Caki2 (cell line): ENCODE results near the gene BAG5. TPM values are rescaled to one million over a fixed set of nuclear protein-coding genes. Genes with fewer than 3 reads are reported as not detected.

Experiments
- DNase-seq: peaks from one replicate; pipeline ENCODE4 v3.0.0-alpha.2; 2015; ENCODE audit warnings: low read depth
- in situ Hi-C: cut with HindIII; loops from 2 replicates; pipeline ENCODE4 v1.10.0; 2016; ENCODE audit warnings: low sequenced_read_pairs, low pct_unique_long_range_greater_than_20kb, mixed read lengths
- total RNA-seq: library from RNA; depleted of rRNA; stranded (reverse); fragments of >200 nt; shearing (Covaris generic); gene quantifications from 2 replicates; pipeline ENCODE4 v1.2.3, GENCODE V29; 2014; ENCODE audit warnings: low replicate concordance

BAG5 gene
- total RNA-seq, 1 experiment from 2014 or later = 4.4 TPM

DNA sequence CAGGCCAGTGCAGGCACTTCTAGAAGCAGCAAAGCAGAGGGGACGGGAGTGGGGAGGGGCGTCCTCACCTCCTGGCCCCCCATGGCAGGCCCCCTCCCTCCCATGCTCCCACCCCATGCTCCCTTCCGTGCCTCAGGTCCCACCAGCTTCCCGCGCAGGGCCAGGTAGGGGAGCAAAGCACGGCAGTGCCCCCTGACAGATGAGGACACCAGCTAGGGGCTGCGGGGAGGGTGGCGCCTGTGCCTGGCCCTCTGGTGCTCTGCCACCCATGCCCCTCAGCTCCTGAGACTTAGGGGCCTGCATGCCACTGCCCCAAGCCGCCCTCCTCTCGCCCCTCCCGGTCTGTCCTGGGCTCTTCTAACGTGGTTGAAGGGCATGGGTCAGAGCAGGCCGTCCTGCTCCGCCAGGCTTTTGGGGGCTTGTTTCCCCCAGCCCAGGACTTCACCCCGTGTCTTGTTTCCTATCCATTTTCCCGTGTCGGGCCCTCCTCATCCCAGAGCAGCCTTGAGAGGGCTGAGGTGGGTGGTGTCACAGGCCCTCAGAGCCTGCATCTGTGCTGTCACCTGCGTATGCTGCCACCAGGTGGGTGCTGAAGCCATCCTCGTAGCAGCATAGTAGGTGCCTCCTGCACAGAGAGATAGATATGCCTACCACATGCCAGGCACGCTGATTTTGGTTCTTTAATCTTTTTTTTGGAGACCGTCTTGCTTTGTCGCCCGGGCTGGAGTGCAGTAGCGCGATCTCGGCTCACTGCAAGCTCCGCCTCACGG is 23.2 kb downstream of the BAG5 start:
- no peak for DNase-seq
- in situ Hi-C loops = no loop called here

DNA sequence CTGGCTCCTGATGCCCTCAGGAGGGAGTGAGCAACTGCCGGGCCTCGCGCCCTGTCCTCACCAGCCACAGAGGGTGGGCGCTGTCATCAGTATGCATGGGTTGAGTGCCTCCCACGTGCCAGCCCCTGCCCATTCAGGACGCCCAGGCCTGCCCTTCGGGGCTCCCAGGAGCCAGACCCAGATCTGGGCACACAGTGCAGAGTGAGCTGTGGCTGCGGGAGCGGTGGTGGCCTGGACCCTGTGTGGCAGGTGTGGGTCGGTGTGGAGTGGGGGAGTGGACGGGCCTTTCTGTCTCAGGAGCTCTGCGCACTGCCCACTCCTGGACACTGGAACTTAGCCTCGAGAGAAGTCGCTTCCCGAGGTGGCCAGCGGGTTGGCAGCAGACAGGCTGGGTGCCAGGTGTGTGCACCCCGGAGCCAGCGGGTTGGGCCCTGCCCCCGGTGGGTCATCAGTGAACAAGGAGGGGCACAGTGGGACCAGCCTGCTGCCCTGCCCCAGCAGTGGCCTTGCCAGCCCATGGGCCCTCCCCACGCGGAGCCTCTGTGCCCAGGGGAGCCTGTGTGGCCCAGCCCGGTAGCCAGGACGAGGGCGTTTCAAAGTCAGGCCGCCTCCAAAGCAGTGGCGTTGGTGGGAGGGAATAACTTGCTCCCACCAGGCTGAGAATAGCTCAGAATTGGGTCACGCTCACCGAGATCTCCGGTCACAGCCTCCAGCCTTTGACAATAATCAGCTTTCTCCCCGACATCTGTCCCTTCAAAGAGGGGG is 24.0 kb downstream of the BAG5 start:
- in situ Hi-C loops = no loop called here

DNA sequence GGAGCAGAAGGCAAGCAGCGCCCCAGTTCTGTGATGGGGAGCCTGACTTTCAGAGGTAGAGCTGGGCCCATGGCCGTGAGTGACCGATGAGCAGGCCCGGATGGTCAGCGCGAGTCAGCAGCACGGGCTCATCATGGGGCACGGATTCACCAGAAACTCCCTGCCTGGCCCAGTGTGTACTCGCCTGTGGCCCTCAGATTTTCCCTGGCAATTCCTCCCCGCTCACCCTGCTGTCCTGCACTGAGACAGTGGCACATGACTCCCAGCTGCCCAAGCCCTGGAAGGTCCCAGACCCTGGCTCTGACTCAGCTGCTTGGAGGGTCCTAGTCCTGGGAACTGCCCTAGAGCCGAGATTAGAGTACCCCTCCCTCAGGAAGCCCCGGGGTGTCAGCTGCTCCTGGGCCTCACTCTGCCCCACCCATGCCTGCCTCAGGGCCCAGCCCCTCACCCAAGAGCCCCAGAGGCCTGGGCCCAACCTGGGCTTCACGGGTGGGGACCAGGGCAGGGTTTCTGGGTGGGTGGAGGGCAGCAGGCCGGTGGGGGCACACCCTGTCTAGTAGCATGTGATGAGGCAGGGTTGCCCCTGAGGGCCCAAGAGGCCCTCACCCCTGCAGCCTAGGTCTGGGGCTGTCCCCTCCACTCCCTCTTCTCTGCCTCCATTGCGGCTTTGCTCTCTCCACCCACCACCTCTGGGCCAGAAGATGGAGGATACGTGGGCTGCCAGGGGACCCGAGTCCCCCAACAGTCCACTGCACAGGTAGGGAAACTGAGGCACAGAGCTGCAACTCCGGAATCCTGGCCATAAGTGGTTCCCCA is 25.1 kb downstream of the BAG5 start:
- in situ Hi-C loops = no loop called here
- no peak for DNase-seq

More for the DNA sequence above, 24.0 kb downstream of the BAG5 start:
- DNase-seq = no peak

DNA sequence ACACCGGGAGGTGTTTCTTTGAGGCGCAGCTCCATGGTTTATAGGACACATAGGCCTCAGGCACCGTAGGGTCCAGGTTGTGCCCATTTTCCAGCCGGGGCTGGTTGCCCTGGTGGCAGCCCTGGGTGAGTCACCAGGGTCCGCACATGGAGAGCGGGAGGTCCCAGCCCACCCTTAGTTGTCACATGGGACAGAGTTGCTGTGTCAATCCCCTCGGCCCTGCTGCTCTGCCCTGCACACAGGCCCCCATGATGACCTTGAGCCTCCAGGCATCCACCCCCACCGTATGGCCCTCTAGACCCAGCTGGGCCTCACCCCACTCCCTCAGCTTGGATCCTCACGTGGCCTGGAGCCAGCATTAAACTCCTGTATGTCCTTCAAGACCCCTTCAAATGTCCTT is 25.8 kb downstream of the BAG5 start:
- in situ Hi-C loops = no loop called here
- DNase-seq = no peak

DNA sequence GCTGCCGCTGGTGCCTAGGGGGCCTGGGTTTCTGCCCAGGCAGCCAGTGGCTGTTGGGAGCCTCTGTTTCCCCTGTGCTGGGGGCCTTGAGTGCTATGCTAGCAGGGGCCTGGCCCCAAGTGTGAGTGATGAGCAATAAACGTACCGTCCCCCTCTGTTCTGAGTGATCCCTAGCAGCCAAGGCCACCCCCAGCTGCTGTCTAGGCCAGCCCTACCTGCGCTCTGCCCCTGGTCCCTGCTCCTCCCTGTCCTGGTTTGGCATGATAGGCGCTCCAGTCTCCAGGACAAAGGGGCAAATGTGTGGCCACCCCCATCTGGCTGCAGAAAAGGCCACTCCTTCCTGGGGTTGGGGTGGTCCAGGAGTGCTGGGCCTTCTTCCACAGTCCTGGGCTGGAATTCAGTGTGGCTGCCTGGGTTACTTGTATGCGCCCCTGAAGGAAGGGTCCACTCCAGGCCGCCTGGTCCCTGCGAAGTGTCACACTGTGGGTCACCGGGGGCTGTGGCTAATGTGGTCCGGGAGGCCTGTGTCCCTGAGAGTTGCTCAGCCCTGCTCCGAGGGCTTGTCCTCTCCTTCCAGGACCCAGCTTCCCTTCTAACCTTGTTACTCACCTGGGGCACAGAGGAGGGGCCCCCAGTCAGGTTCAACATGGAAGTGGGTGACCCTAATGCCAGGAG is 26.4 kb downstream of the BAG5 start:
- in situ Hi-C loops = no loop called here

DNA sequence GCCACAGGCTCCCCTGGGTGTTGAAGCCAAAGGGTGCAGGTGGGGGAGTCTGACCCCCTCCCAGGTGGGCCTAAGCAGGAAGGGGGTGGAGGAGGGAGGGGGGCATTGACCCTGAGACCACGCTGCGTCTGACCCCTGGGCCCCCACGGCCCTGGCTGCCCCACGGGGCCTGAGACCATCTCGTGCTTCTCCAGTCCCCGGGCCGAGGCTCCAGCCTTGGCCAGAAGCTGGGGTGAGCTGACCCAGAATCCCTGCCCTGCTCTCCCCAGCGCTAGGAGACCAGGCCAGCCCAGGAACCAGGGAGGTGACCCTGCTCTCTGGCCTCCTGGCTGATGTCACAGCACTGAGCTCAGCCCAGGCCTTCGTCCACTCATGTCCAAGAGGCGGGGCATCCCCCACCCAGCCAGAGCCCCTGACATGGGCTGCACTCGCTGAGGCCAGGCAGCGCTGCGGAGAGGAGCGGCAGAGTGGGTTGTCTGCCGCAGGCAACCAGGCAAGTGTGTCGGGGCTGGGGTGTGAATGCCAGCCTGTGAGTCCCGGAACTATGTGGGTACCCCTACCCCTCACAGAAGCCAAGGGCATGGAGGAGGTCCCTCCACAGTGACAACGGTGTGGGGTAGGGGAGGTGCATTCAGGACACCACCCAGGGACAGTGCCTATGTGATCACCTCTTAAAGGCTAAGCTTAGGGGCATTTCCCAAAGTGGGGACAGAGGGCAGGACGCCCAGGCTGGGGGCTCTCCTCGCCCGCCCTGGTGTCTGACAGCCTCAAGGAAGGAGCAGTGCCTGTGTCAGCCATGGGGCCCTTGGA is 27.2 kb downstream of the BAG5 start:
- in situ Hi-C loops = no loop called here
- no peak for DNase-seq

More for the DNA sequence above, 26.4 kb downstream of the BAG5 start:
- DNase-seq = no peak

DNA sequence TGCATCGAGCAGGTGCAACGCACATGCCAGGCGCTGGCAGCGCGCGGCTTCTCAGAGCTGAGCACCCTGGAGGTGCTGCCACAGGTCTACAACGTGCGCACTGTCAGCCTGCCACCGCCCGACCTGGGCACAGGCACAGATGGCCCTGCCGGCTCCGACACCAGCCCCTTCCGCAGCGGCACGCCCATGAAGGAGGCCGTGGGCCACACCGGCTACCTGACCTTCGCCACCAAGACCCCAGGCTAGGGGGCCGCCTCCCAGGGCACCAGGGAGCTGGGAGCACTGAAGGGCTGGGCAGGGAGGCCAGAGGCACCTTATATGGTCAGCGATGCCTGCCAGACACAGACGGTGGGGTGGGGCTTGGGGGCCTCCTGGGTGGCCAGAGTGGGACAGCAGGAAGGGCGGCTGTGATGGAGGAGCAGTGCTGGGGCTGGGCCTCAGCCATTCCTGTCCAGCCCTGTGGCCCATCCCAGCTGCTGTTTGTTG is 27.8 kb downstream of the BAG5 start:
- DNase-seq = no peak
- in situ Hi-C loops = no loop called here

DNA sequence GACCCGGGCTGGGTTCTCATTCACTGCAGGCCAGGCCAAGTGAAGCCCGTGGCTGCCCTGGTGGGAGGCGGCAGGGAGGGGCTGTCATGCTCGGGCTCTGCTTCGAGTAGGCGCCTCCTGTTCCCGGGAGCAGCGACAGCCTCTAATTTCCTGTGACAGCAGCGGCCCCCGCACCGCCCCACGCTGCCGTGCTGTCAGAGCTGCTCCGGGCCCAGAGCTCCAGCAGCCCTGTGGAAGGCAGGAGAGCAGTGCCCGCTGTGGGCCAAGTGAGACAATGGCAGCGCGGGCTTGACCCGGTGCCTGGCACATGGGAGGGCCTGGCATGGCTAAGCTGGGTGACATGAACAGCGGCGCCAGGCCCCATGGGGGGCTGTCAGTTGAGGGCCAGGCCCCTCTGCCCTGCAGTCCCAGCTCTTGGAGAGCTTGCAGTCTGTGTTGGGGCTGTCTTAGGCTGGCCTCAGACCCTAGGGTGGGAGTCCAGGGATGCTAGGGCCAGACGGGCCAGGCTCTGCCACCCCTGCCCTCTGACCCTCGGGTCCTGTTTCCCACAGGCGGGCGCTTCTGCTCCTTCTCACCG is 28.4 kb downstream of the BAG5 start:
- no peak for DNase-seq
- in situ Hi-C loops = no loop called here

DNA sequence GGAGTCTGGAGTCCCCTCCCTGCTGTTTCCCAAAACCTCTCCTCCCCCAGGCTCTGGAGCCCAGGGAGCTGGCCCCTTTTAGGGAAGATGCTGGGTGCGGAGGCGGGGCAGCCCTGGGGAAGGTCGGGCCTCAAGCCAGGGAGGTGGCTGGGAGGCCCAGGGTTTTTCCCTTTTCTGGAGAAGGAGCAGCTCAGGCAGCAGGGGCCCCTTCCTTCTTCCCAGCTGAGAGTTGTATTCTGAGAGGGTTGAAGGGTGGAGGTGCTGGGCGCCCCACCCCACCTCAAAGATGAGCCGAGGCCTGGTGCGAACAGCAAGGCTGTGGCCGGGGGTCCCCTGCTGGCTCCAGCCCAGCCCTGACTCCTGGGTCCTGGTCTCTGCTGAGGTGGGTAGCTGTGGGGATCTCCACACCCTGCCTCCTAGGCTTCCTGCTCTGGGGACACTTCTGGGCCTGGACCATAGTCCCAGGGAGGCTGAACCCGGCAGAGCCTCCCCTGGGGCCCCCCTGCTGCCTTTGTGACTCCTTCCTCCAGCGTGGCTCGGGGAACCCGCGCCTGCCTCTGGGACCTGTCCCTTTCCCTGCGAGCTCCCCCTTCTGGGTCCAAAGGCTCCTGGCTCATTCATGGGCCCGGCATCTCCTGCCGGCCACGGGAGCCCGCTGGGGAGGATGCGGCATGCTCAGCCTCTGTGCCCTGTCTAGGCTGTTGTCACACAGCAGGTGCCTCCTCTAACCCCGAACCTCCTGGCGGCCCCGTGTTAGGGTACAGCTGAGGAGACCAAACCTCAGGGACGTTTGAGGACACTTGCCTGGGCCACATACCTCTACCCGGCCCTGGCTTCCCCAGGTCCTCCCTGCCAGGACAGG is 29.1 kb downstream of the BAG5 start:
- DNase-seq = no peak
- in situ Hi-C loops = no loop called here

DNA sequence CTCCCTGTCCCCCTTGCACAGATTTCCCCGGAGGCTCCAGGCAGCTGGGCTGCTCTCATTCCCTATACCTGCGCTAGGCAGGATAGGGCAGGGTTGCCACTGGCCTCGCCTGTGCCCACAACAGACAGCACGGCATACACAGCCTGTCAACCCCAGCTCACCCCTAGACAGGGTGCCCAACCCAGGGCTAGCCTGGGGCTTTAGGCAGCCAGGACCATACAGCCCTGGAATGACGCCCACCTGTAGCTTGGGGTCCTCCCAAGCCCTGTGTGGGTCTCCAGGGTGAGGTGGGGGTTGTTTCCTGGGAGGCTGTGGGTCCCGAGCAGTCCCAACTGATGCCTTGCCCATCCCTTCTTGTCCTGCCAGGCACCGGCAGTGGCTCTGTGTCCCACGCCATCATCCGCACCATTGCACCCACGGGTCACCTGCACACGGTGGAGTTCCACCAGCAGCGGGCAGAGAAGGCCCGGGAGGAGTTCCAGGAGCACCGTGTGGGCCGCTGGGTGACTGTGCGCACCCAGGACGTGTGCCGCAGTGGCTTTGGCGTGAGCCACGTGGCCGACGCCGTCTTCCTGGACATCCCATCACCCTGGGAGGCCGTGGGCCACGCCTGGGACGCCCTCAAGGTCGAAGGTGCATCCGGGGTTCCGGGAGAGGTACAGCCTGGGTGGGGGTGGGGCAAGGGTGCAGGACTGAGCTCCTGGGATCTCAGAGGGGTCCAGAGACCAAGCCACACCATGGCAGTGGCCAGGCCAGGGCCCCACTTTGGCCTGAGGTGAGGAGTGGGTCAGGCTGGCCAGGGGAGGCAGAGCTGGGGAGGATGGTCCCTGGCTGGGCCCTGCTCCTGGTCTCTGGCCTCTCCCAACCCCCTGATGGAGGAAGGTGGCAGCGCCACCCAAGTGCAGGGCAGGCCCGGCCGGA is 30.0 kb downstream of the BAG5 start:
- no peak for DNase-seq
- in situ Hi-C loops = no loop called here

DNA sequence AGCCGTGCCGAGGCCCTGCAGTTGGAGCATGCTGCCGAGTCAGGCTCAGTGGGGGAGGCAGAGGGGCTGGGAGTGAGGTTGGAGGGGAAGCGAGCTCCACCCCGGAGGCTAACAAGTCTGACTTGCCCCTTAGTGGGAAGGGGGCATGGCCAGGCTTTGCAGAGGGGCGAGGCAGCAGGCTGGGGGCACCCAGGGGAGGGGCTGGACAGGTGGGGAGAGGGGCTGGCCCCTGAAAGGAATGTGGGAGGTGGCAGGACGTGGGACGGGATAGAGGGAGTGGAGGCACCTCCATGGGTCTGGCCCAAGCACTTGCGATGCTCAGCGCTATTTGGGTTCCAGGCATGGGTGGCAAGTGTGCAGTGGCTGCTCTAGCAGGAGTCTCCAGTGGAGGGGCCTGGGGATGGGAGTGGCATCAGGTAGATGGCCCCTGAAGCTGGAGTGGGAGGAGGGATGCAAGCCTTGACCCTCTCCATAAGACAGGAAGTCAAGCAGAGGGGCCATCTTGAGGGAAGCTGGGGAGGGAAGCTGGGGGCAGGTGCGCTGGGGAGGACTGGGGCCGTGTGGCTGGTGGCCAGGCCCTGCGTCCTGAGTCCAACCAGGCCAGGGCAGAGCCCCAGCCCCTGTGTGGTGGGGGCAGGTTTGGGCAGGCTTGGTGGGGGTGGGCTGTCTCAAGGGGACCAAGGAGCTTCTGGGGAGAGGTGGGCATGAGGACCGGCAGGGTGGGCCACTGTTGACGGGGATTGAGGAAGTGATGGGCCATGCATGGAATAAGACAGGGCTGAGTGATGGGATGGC is 30.8 kb downstream of the BAG5 start:
- no peak for DNase-seq
- in situ Hi-C loops = no loop called here

DNA sequence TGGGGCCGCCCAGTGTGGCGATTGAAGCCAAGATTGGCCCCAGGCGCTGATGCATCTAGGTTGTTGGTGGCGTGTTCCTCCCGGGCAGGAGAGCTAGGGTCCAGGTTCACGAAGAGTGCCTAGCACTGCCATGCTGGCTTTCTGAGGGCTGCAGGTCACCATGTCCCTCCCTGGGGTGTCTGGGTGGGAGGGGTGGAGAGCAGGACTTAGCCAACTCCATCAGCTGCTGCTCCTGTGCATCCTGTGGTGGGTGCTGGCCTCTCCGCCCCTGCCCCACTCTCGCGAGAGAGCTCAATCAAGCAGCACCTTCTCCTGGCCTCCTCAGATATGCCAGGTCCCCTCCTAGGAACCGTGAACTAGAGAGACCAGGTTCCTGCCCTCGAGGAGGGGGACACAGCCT is 31.6 kb downstream of the BAG5 start:
- no peak for DNase-seq
- in situ Hi-C loops = no loop called here

DNA sequence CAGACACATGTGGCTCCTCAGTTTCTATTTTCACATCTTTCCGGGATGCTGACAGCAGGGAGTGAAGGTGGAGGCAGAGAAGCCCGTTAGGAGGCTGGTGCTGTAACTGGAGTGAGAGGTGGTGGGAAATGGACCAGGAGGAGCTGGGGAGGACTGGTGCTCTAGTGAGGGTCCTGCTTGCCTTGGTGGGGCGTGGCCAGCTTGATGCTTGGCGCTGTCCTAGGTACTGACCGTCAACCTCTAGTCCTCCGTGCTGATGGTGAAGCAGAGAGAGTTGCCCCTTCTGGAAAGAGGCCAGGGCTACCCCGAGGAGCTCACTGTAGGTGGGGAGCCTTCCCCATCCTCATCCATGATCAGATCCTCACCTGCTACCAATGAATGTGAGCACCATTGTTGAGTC is 32.1 kb downstream of the BAG5 start:
- DNase-seq = no peak
- in situ Hi-C loops = no loop called here

DNA sequence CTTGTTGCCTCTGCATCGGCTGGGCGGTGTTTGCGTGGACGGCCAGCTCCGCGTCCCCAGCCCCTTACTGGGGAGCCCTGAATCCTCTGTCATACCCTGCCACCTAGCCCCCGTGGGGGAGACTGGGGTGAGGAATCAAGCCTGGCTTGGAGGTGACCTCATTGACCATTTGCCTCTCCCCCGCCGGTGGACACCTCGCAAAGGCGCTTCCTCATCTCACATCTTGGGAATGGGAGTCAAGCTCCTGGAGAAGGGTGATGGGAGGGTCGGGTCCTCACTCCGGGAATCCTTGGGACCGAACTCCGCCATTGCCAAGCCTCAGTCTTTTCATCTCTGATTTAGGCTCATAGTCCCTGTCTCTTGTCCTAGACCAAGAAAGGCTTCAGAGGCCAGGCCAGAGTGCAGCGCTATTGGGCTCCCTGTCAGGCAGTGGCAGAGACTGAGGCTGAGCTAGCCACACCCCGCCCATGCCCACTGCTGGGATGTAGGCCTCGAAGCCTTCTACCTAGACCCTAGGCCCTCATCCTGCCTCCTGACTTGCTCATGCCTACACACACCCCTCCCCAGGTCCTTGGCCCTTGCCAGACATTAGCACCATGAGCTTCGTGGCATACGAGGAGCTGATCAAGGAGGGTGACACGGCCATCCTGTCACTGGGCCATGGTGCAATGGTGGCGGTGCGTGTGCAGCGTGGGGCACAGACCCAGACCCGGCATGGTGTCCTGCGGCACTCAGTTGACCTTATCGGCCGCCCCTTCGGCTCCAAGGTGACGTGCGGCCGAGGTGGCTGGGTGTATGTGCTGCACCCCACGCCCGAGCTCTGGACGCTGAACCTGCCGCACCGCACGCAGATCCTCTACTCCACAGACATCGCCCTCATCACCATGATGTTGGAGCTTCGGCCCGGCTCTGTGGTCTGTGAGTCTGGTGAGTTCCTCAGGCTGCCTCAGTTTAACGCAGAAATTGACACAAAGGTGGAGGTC is 32.8 kb downstream of the BAG5 start:
- DNase-seq = no peak
- in situ Hi-C loops = no loop called here
